Kidney (tissue), 14 donors: ENCODE data around the gene GRIFIN. TPM values are rescaled to one million over a fixed set of nuclear protein-coding genes. Genes with fewer than 3 reads are reported as not detected.

ENCODE experiments used
- DNase-seq, 5 donors: peaks; one replicate each; pipeline ENCODE4 v3.0.0-alpha.2; 2013 to 2020
- FAIRE-seq: peaks from 2 replicates; lab custom pipeline; 2012; peaks lifted over from hg19 to GRCh38; lab: Jason Lieb, UNC
- H3K27ac ChIP-seq, 2 donors: one replicate each; pipeline ENCODE4 v1.7.0; 2013; ENCODE audit warnings: low read depth in 2 of 2, low read length in 2 of 2, inconsistent platforms in 1 of 2
- H3K27me3 ChIP-seq: one replicate; pipeline ENCODE4 v1.7.1; 2013; ENCODE audit warnings: low read length, inconsistent platforms; ENCODE audit not compliant: control insufficient read depth, insufficient read depth
- H3K36me3 ChIP-seq, 3 donors: one replicate each; pipeline versions ENCODE4 v1.7.0 to v1.7.1; 2013; ENCODE audit warnings: low read length in 3 of 3, control low read depth in 1 of 3, inconsistent platforms in 1 of 3; ENCODE audit not compliant: insufficient read depth in 3 of 3, control insufficient read depth in 2 of 3
- H3K4me1 ChIP-seq, 3 donors: one replicate each; pipeline versions ENCODE4 v1.7.0 to v1.7.1; 2013; ENCODE audit warnings: low read length in 3 of 3, inconsistent platforms in 1 of 3, low read depth in 1 of 3; ENCODE audit not compliant: control insufficient read depth in 2 of 3, insufficient read depth in 2 of 3
- H3K4me3 ChIP-seq, 3 donors: one replicate each; pipeline versions ENCODE4 v1.7.0 to v1.8.1; 2013; ENCODE audit warnings: low read length in 3 of 3, control low read depth in 1 of 3, inconsistent platforms in 1 of 3
- H3K9ac ChIP-seq, 3 donors: one replicate each; pipeline versions ENCODE4 v1.7.0 to v1.7.1; 2013; ENCODE audit warnings: low read length in 3 of 3, control low read depth in 1 of 3, inconsistent platforms in 1 of 3
- H3K9me3 ChIP-seq, 3 donors: one replicate each; pipeline versions ENCODE4 v1.7.0 to v1.7.1; 2013; ENCODE audit warnings: low read length in 3 of 3, control low read depth in 1 of 3, inconsistent platforms in 1 of 3; ENCODE audit not compliant: control insufficient read depth in 2 of 3, insufficient read depth in 1 of 3
- CTCF ChIP-seq: IDR thresholded peaks from 3 replicates; pipeline ENCODE4 v1.5.1; 2012; ENCODE audit warnings: mild to moderate bottlenecking, moderate library complexity, borderline replicate concordance; ENCODE audit not compliant: insufficient read depth; ENCODE audit errors: extremely low read depth
- intact Hi-C: fragments of 100-400 bp; cut with DNase I; formaldehyde crosslinking; loops from one replicate; pipeline ENCODE4 v1.11.1; 2022
- polyA plus RNA-seq: library from polyadenylated mRNA; stranded (reverse); fragments of 350-450 nt; fragmentation: Illumina TruSeq; extraction: RNeasy Lipid Tissue Mini Kit (QIAGEN cat#74804); gene quantifications from one replicate; pipeline ENCODE4 v1.2.3, GENCODE V29; 2014; ENCODE audit warnings: low read depth, low replicate concordance; ENCODE audit not compliant: insufficient read depth
- total RNA-seq: library from RNA; stranded (reverse); fragmentation: NEBNext Ultra II Directional; extraction: Animal tissue kit (Norgen Biotek cat#: 25700); gene quantifications from one replicate; pipeline ENCODE4 v1.2.1, GENCODE V29; 2021
- donor health status: control.
- donor health status: control.
- donor health status: control.
- donor health status: control.
- donor health status: control.
- donor health status: DM: yes; HTN: yes; CAD: no.
- donor health status: Normal renal cell carcinoma (clear cell type).

Gene GRIFIN
- total and polyA plus RNA-seq, 2 donors from 2014 or later, result not detected

GRCh38 chr7:2479276-2480069, 3.3 kb upstream of the GRIFIN start:
- H3K9me3 ChIP-seq, result no peaks in the 10 kb centered on the region
- H3K4me3 ChIP-seq, result no peak overlapping the region
- no peak overlapping the region for H3K9ac ChIP-seq
- peaks cover 0 to 10% (median 0%) of the 10 kb centered on the region in 3 donors for H3K4me1 ChIP-seq
- H3K27ac ChIP-seq, result no peak overlapping the region
- intact Hi-C loops, result no loop called here
- TF ChIP-seq CTCF, result no peak
- no peaks in the 10 kb centered on the region for H3K27me3 ChIP-seq
- H3K36me3 ChIP-seq, result no peaks in the 10 kb centered on the region
- FAIRE-seq (no peak), DNase-seq (peak in 1 of 5 donors; percentile 66)

- no peaks in the 10 kb centered on the region for H3K9me3 ChIP-seq
- H3K9ac ChIP-seq, result no peak overlapping the region
- H3K4me1 ChIP-seq, result peaks cover 0 to 10% (median 0%) of the 10 kb centered on the region in 3 donors
- no peaks in the 10 kb centered on the region for H3K27me3 ChIP-seq
- no peaks in the 10 kb centered on the region for H3K36me3 ChIP-seq
- H3K27ac ChIP-seq, result no peak overlapping the region
- intact Hi-C loops, result no loop called here
- no peak overlapping the region for H3K4me3 ChIP-seq
- TF ChIP-seq CTCF, result no peak
- peak in 1 of 5 donors; percentile 75 for DNase-seq
- FAIRE-seq, result no peak
Measured at GRCh38 chr7:2478800-2479199, 2.6 kb upstream of the GRIFIN start.

GRCh38 chr7:2478399-2478785, 2.2 kb upstream of the GRIFIN start:
- FAIRE-seq (no peak), DNase-seq (peak in 1 of 5 donors; percentile 87)
- TF ChIP-seq CTCF, result no peak
- H3K36me3 ChIP-seq, result no peaks in the 10 kb centered on the region
- H3K4me1 ChIP-seq, result peaks cover 0 to 10% (median 0%) of the 10 kb centered on the region in 3 donors
- H3K27me3 ChIP-seq, result no peaks in the 10 kb centered on the region
- intact Hi-C loops, result no loop called here
- no peak overlapping the region for H3K27ac ChIP-seq
- H3K9ac ChIP-seq, result no peak overlapping the region
- H3K4me3 ChIP-seq, result no peak overlapping the region
- H3K9me3 ChIP-seq, result no peaks in the 10 kb centered on the region
